Ovary (tissue), 9 donors: ENCODE measurements around the gene MRPL55. TPM values are rescaled to one million over a fixed set of nuclear protein-coding genes. Genes with fewer than 3 reads are reported as not detected.

Experiments
- DNase-seq, 5 donors: peaks; one replicate each; pipeline ENCODE4 v3.0.0-alpha.2; 2019 to 2020
- H3K27ac ChIP-seq, 2 donors: fragments of 200-600 bp; one replicate each; pipeline versions ENCODE4 v1.5.1 to v1.8.0; 2019 to 2022
- H3K27me3 ChIP-seq: fragments of 200-600 bp; one replicate; pipeline ENCODE4 v1.8.0; 2022
- H3K36me3 ChIP-seq: fragments of 200-600 bp; sonication (generic); one replicate; pipeline ENCODE4 v1.5.1; 2019
- H3K4me1 ChIP-seq: one replicate; pipeline ENCODE4 v1.8.1; 2013; ENCODE audit warnings: mild to moderate bottlenecking, moderate library complexity; ENCODE audit not compliant: insufficient read depth
- H3K4me3 ChIP-seq: fragments of 200-600 bp; sonication (generic); one replicate; pipeline ENCODE4 v1.5.1; 2017
- H3K9me3 ChIP-seq, 2 donors: fragments of 200-600 bp in 1 of 2; sonication (generic) in 1 of 2; one replicate each; pipeline versions ENCODE4 v1.5.1 to v1.8.1; 2013 to 2019; ENCODE audit warnings: mild to moderate bottlenecking in 1 of 2, moderate library complexity in 1 of 2
- CTCF ChIP-seq, 3 donors: fragments of 450-650 bp in 2 of 3; fragments of 200-600 bp in 1 of 3; IDR thresholded peaks; one replicate each; pipeline versions ENCODE4 v1.5.1 to v1.8.0; 2016 to 2022; ENCODE audit warnings: antibody characterized with exemption in 3 of 3, mild to moderate bottlenecking in 1 of 3
- EP300 ChIP-seq: sonication (generic); formaldehyde crosslinking; IDR thresholded peaks from one replicate; pipeline ENCODE4 v1.6.1; 2017; ENCODE audit warnings: antibody characterized with exemption
- POLR2A ChIP-seq: fragments of 450-650 bp; IDR thresholded peaks from one replicate; pipeline ENCODE4 v1.6.1; 2017; ENCODE audit warnings: antibody characterized with exemption, mild to moderate bottlenecking, moderate library complexity
- WGBS, 3 donors: extraction: QIAGEN DNeasy Blood & Tissue Kit in 1 of 3; methylation state at CpG; one replicate each; pipeline versions ENCODE4 v1.1.5 to v1.1.7; 2013 to 2017; 5-methylcytosine and 5-hydroxymethylcytosine counted together
- intact Hi-C, 4 donors: fragments of 100-400 bp; cut with DNase I; formaldehyde crosslinking; loops; one replicate each; pipeline versions ENCODE4 v1.11.0 to v1.15.1; 2022 to 2023
- polyA plus RNA-seq, 2 donors: library from polyadenylated mRNA; stranded (reverse); fragments of 200-250 nt in 1 of 2; fragments of 350-450 nt in 1 of 2; fragmentation: Illumina TruSeq in 1 of 2; extraction: RNeasy Lipid Tissue Mini Kit (QIAGEN cat#74804) in 1 of 2; gene quantifications; one replicate each; pipeline ENCODE4 v1.2.3, GENCODE V29; 2013 to 2014
- total RNA-seq, 7 donors: library from RNA; depleted of rRNA in 2 of 7; stranded (reverse); fragments of >200 nt in 2 of 7; fragmentation: NEBNext Ultra II Directional in 3 of 7; extraction: Animal tissue kit (Norgen Biotek cat#: 25700) in 3 of 7; gene quantifications; one replicate each; pipeline versions ENCODE4 v1.1.0 to v1.2.4, GENCODE V29; 2016 to 2023
- donor health status: DM: no; HTN: no; CAD: no; lungs with moderate emphysema.
- donor health status: DM: no; HTN: no; CAD: no.
- donor health status: Bipolar disorder and iron deficiency.
- donor health status: DM: yes; HTN: yes; CAD: no.
- donor health status: DM: no; HTN: no; CAD: no.
- donor health status: DM: yes; HTN: yes; CAD: no.

MRPL55 gene
- total and polyA plus RNA-seq, 9 donors, result 14.6 to 98.5 (median 43.3) TPM

- no peak overlapping the region for H3K4me3 ChIP-seq
- H3K36me3 ChIP-seq, result no peaks in the 10 kb centered on the region
- WGBS, 3 donors, result 45 to 52% (median 51%) methylated on average over 10 of the region's 10 CpGs
- no peaks in the 10 kb centered on the region for H3K4me1 ChIP-seq
- H3K27ac ChIP-seq, result no peak overlapping the region
- no peak for DNase-seq
- intact Hi-C loops, result no loop called here
- no peaks in the 10 kb centered on the region for H3K9me3 ChIP-seq
- no peaks in the 10 kb centered on the region for H3K27me3 ChIP-seq
- TF ChIP-seq POLR2A, result no peak
- no peak for TF ChIP-seq CTCF (IDR thresholded peaks at IDR 0.05)
- TF ChIP-seq EP300, result no peak
These were observed 42.0 kb downstream of the MRPL55 start for GRCh38 chr1:228066891-228067654.

- no peaks in the 10 kb centered on the region for H3K27me3 ChIP-seq
- intact Hi-C loops, result no loop called here
- no peaks in the 10 kb centered on the region for H3K9me3 ChIP-seq
- no peak for TF ChIP-seq CTCF (IDR thresholded peaks at IDR 0.05)
- TF ChIP-seq POLR2A, result no peak
- no peak for TF ChIP-seq EP300
- no peak overlapping the region for H3K4me3 ChIP-seq
- DNase-seq, result no peak
- H3K27ac ChIP-seq, result no peak overlapping the region
- WGBS, 3 donors, result 16 to 31% (median 19%) methylated on average over 4 of the region's 4 CpGs
- H3K4me1 ChIP-seq, result no peaks in the 10 kb centered on the region
- H3K36me3 ChIP-seq, result no peaks in the 10 kb centered on the region
These were observed 42.7 kb downstream of the MRPL55 start for GRCh38 chr1:228066416-228066815.

- Histone ChIP-seq H3K36me3 (no peaks in the 10 kb centered on the region), H3K27ac (no peak overlapping the region), H3K4me1 (no peaks in the 10 kb centered on the region), H3K4me3 (no peak overlapping the region), H3K9me3 (no peaks in the 10 kb centered on the region), H3K27me3 (no peaks in the 10 kb centered on the region)
- WGBS, 3 donors, result 59 to 62% (median 62%) methylated on average over 15 of the region's 15 CpGs
- TF ChIP-seq CTCF (IDR thresholded peaks at IDR 0.05) (no peak), EP300 (no peak), POLR2A (no peak)
- intact Hi-C loops, result no loop called here
- DNase-seq, result peak in 1 of 5 donors; percentile 26
These were observed 43.4 kb downstream of the MRPL55 start for GRCh38 chr1:228065543-228066347.

GRCh38 chr1:228064741-228065542 is 44.2 kb downstream of the MRPL55 start:
- intact Hi-C loops, result no loop called here
- H3K36me3 ChIP-seq, result no peaks in the 10 kb centered on the region
- TF ChIP-seq POLR2A, result no peak
- no peak for TF ChIP-seq EP300
- no peak for TF ChIP-seq CTCF (IDR thresholded peaks at IDR 0.05)
- no peak overlapping the region for H3K27ac ChIP-seq
- no peaks in the 10 kb centered on the region for H3K27me3 ChIP-seq
- no peak overlapping the region for H3K4me3 ChIP-seq
- no peaks in the 10 kb centered on the region for H3K4me1 ChIP-seq
- DNase-seq, result no peak
- no peaks in the 10 kb centered on the region for H3K9me3 ChIP-seq
- WGBS, 3 donors, result 50 to 69% (median 53%) methylated on average over 13 to 15 of the region's 15 CpGs
